Gastrocnemius medialis (tissue), 4 donors: ENCODE results near the gene ADRA2B. TPM values are rescaled to one million over a fixed set of nuclear protein-coding genes. Genes with fewer than 3 reads are reported as not detected.
A peak's percentile ranks its signal among the peaks of the same experiment; 100 is the strongest.

ENCODE experiments used
- ATAC-seq, 2 donors: fragments of 150-250 bp; one replicate each; pipeline ENCODE4 v1.9.1; 2016
- DNase-seq, 2 donors: peaks; one replicate each; pipeline ENCODE4 v3.0.0-alpha.2; 2019
- H3K27ac ChIP-seq, 4 donors: fragments of 200-600 bp; sonication (generic); 1 replicate in 1 of 4; 2 replicates in 3 of 4; pipeline ENCODE4 v1.5.1; 2016 to 2018; ENCODE audit warnings: mild to moderate bottlenecking in 2 of 4, moderate library complexity in 1 of 4
- H3K27me3 ChIP-seq, 3 donors: fragments of 200-600 bp; sonication (generic) in 2 of 3; 1 replicate in 1 of 3; 2 replicates in 2 of 3; pipeline versions ENCODE4 v1.5.1 to v1.6.0; 2016 to 2019; ENCODE audit warnings: mild to moderate bottlenecking in 1 of 3, moderate library complexity in 1 of 3
- H3K36me3 ChIP-seq, 2 donors: fragments of 200-600 bp; sonication (generic) in 1 of 2; one replicate each; pipeline ENCODE4 v1.5.1; 2017 to 2018
- H3K4me1 ChIP-seq, 2 donors: fragments of 200-600 bp; sonication (generic) in 1 of 2; one replicate each; pipeline ENCODE4 v1.5.1; 2016 to 2017; ENCODE audit warnings: mild to moderate bottlenecking in 2 of 2
- H3K4me3 ChIP-seq, 4 donors: fragments of 200-600 bp; sonication (generic) in 3 of 4; 1 replicate in 1 of 4; 2 replicates in 3 of 4; pipeline ENCODE4 v1.5.1; 2016 to 2019; ENCODE audit warnings: mild to moderate bottlenecking in 2 of 4
- H3K9me3 ChIP-seq, 3 donors: fragments of 200-600 bp; sonication (generic) in 2 of 3; 1 replicate in 1 of 3; 2 replicates in 2 of 3; pipeline ENCODE4 v1.5.1; 2016 to 2019
- POLR2A ChIP-seq, 2 donors: fragments of 450-650 bp; IDR thresholded peaks; one replicate each; pipeline ENCODE4 v1.6.1; 2017; ENCODE audit warnings: antibody characterized with exemption in 2 of 2, mild to moderate bottlenecking in 2 of 2, moderate library complexity in 2 of 2
- in situ Hi-C, 4 donors: fragments of 200-750 bp; cut with MboI; loops; one replicate each; pipeline versions ENCODE4 v1.15.0 to v1.8.0; 2017; ENCODE audit warnings: low sequenced_read_pairs in 4 of 4
- intact Hi-C: fragments of 100-400 bp; cut with DNase I; formaldehyde crosslinking; loops from one replicate; pipeline ENCODE4 v1.15.1; 2023; ENCODE audit warnings: low total_unique reads
- total RNA-seq, 4 donors: library from RNA; depleted of rRNA; stranded (reverse); fragments of >200 nt; gene quantifications; one replicate each; pipeline versions ENCODE4 v1.1.0 to v1.2.3, GENCODE V29; 2016
- TF ChIP-seq, protein P1 (sequence below), 5 experiments: fragments of 450-650 bp in 3 of 5; fragments of 200-600 bp in 2 of 5; sonication (generic) in 2 of 5; IDR thresholded peaks in 4 of 5; conservative IDR thresholded peaks in 1 of 5; 1 replicate in 4 of 5; 2 replicates in 1 of 5; pipeline ENCODE4 v1.5.1; 2016 to 2019; ENCODE audit warnings: antibody characterized with exemption in 5 of 5, mild to moderate bottlenecking in 3 of 5, moderate library complexity in 3 of 5

The ADRA2B gene
- total RNA-seq, 4 donors from 2014 or later = 2.4 to 5.6 (median 3.6) TPM

DNA sequence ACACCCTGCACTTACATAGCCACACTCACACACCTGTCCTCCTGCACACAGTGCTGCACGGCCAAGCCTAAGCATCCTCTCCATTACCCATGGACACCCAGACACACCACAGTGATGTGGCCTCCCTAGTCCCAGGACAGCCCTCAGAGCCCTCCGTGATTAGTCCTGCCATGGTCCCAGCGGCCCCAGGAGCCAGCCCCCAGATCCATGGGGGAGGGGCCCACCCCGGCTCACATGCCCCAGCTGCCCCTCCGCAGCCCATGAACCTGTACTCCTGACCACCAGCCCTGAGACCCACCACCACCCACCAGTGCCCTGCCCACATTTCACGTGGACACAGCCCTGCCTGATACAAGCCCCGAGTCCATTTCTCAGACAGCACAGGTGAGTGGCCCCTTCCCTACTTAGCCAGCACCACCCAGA lies 36.9 kb upstream of the ADRA2B start:
- Histone ChIP-seq H3K4me1 (no peaks in the 10 kb centered on the region), H3K27ac (no peak overlapping the region), H3K27me3 (peaks cover 0 to 4% (median 0%) of the 10 kb centered on the region in 3 donors), H3K9me3 (no peaks in the 10 kb centered on the region), H3K36me3 (no peaks in the 10 kb centered on the region), H3K4me3 (no peak overlapping the region)
- intact Hi-C loops (no loop called here), in situ Hi-C loops (no loop called here)
- no peak for ATAC-seq
- DNase-seq = no peak
- TF ChIP-seq, protein P1, sequence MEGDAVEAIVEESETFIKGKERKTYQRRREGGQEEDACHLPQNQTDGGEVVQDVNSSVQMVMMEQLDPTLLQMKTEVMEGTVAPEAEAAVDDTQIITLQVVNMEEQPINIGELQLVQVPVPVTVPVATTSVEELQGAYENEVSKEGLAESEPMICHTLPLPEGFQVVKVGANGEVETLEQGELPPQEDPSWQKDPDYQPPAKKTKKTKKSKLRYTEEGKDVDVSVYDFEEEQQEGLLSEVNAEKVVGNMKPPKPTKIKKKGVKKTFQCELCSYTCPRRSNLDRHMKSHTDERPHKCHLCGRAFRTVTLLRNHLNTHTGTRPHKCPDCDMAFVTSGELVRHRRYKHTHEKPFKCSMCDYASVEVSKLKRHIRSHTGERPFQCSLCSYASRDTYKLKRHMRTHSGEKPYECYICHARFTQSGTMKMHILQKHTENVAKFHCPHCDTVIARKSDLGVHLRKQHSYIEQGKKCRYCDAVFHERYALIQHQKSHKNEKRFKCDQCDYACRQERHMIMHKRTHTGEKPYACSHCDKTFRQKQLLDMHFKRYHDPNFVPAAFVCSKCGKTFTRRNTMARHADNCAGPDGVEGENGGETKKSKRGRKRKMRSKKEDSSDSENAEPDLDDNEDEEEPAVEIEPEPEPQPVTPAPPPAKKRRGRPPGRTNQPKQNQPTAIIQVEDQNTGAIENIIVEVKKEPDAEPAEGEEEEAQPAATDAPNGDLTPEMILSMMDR (IDR thresholded peaks at IDR 0.05 in 4 of 5, conservative IDR thresholded peaks at IDR 0.05 in 1 of 5) = no peak
- no peak for TF ChIP-seq POLR2A (IDR thresholded peaks at IDR 0.05)

DNA sequence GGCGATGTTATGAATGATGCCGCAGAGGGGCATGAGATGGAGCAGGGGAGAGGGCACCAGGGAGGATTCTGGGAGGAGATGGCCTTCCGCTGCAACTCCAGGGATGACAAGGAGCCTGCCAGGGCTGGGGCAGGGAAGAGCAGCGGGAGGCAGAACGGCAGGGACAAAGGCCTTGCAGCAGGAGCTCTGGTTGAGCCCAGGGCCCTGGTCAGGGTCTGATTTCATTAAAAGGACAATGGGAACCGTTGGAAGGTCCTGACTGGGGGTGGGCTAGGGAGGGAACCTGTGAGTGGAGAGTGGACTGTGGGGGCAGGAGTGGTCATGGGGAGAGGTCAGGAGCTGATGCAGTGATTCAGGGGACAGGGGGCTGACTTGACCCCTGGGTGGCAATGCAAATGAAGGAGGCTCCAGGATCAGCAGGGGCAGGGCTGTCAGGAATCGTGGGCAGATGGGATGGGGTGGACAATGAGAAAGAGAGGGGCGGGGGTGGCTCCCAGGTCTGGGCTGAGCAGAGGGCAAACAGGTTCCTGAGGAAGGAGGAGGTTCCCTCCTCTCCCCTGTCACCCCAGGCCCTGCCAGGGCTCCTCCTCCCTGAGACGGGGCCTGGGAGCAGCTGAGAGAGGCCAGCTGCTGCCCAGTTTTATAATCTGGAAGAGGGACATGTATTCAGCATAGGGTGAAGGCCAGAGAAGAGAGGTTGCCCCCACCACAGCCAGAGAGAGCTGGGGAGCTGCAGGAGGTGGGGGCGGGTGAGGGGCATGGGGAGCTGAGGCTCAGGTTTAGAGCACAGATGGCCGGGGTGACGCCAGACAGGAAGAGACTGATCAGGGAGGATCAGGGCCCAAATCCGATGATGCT lies 36.2 kb upstream of the ADRA2B start:
- Histone ChIP-seq H3K4me3 (no peak overlapping the region), H3K9me3 (no peaks in the 10 kb centered on the region), H3K27me3 (peaks cover 0 to 4% (median 0%) of the 10 kb centered on the region in 3 donors), H3K4me1 (no peaks in the 10 kb centered on the region), H3K36me3 (no peaks in the 10 kb centered on the region), H3K27ac (no peak overlapping the region)
- in situ Hi-C loops (no loop called here), intact Hi-C loops (no loop called here)
- ATAC-seq (no peak), DNase-seq (no peak)
- TF ChIP-seq POLR2A (IDR thresholded peaks at IDR 0.05) = no peak
- TF ChIP-seq, protein P1 (IDR thresholded peaks at IDR 0.05 in 4 of 5, conservative IDR thresholded peaks at IDR 0.05 in 1 of 5) = no peak

DNA sequence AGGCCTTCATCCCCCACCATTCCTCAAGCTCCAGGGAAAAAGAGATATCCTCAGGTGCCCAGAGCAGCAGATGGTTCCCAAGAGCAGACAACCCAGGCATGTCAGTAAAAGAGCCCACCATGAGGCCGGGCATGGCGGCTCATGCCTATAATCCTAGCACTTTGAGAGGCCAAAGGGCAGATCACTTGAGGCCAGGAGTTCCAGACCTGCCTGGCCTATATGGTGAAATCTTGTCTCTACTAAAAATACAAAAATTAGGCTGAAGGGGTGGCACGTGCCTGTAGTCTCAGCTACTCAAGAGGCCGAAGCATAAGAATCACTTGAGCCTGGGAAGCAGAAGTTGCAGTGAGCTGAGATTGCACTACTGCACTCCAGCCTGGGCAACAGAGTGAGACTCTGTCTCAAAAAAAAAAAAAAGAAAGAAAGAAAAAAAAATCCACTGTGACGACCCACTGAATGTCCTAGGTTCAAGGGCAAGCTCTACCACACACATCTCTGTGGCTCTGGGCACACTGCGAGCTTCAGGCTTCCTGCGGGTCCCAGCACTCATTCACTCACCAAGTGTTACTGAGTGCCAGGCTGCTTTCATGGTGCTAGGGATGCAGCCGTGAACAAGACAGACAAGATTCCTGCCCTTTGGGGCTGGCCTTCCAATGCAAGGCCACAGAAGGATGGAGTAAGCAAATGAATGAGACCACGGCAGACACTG lies 35.4 kb upstream of the ADRA2B start:
- Histone ChIP-seq H3K4me1 (no peaks in the 10 kb centered on the region), H3K9me3 (no peaks in the 10 kb centered on the region), H3K27me3 (peaks cover 0 to under 1% (median 0%) of the 10 kb centered on the region in 3 donors), H3K27ac (no peak overlapping the region), H3K4me3 (no peak overlapping the region), H3K36me3 (no peaks in the 10 kb centered on the region)
- intact Hi-C loops (no loop called here), in situ Hi-C loops (no loop called here)
- DNase-seq (no peak), ATAC-seq (no peak)
- TF ChIP-seq, protein P1 (IDR thresholded peaks at IDR 0.05 in 4 of 5, conservative IDR thresholded peaks at IDR 0.05 in 1 of 5) = no peak
- no peak for TF ChIP-seq POLR2A (IDR thresholded peaks at IDR 0.05)

DNA sequence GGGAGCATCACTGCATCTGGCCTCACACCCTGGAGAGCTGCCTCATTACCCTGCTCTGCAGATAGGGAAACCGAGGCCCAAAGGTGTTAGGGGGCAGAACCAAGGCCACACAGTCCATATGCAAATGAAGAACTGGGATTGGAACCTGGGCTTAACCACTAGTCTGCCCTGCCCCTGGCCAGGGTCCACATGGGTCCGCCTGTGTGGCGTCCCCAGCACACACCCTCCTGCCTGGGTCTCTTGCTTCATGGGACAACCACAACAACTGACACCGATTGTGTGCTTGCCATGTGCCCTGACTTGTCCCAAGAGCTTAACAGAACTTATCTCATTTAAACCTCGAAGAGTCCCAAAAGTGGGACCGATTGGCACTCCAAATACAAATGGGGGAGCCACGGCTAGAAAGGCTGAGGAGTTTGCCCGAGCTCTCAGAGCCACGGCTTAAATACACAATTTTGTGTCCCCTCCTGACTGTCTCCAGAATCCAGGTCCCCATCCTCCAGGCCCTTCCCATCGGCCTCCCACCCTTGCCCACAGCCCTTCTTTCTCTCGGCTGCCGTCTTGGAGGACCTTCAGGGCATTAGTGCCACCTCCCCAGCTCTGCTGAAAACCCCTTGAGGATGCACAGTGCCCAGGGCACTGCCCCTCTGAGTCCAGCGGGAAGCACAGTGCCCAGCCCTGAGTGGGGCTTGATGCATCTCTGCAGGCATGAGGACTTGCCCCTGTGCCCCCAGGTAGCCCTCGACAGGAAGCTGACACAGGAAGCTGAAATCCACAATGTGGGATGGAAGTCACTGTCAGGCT lies 34.6 kb upstream of the ADRA2B start:
- Histone ChIP-seq H3K27me3 (no peaks in the 10 kb centered on the region), H3K9me3 (no peaks in the 10 kb centered on the region), H3K4me3 (no peak overlapping the region), H3K27ac (no peak overlapping the region), H3K36me3 (no peaks in the 10 kb centered on the region), H3K4me1 (no peaks in the 10 kb centered on the region)
- DNase-seq = peak in 1 of 2 donors; percentile 4
- intact Hi-C loops = no loop called here
- ATAC-seq = no peak
- in situ Hi-C loops = no loop called here
- TF ChIP-seq, protein P1 (IDR thresholded peaks at IDR 0.05 in 4 of 5, conservative IDR thresholded peaks at IDR 0.05 in 1 of 5) = no peak
- no peak for TF ChIP-seq POLR2A (IDR thresholded peaks at IDR 0.05)
